ENCODE measurements around the gene MBTPS1. TPM values are rescaled to one million over a fixed set of nuclear protein-coding genes. Genes with fewer than 3 reads are reported as not detected.

The MBTPS1 gene
- polyA plus RNA-seq, 1 donor from 2014 or later: 66.9 TPM

- peaks cover 50% of the 10 kb centered on the region for H3K79me2 ChIP-seq (replicated peaks; ENCODE audit: insufficient read depth, low read length)
- H2AFZ ChIP-seq (ENCODE audit: low read depth, low read length): no peak overlapping the region
- TF ChIP-seq CTCF (IDR thresholded peaks at IDR 0.05; ENCODE audit: poor library complexity, severe bottlenecking): no peak
- TF ChIP-seq MXI1 (conservative IDR thresholded peaks at IDR 0.05; ENCODE audit: poor library complexity, severe bottlenecking): no peak
- TF ChIP-seq POLR2AphosphoS5 (IDR thresholded peaks at IDR 0.05): no peak
- TF ChIP-seq RAD21 (conservative IDR thresholded peaks at IDR 0.05): no peak
- TF ChIP-seq REST (IDR thresholded peaks at IDR 0.05; ENCODE audit: borderline replicate concordance): no peak
- no peak for TF ChIP-seq EZH2 (IDR thresholded peaks at IDR 0.05; ENCODE audit: borderline replicate concordance, insufficient read depth, low read length, poor library complexity, severe bottlenecking)
- no peak for TF ChIP-seq EP300 (conservative IDR thresholded peaks at IDR 0.05; ENCODE audit: poor library complexity, severe bottlenecking)
- TF ChIP-seq TAF1 (IDR thresholded peaks at IDR 0.05; ENCODE audit: low read depth): no peak
- no peak for TF ChIP-seq SMC3 (conservative IDR thresholded peaks at IDR 0.05; ENCODE audit: poor library complexity)
- no peaks in the 10 kb centered on the region for H3K27me3 ChIP-seq (ENCODE audit: insufficient read depth, low read depth, low read length)
- no peaks in the 10 kb centered on the region for H3K9me2 ChIP-seq (ENCODE audit: insufficient read depth, low read length)
- peaks cover 5% of the 10 kb centered on the region for H3K36me3 ChIP-seq (ENCODE audit: insufficient read depth, low read length)
- H3K9me3 ChIP-seq (ENCODE audit: low read length): no peaks in the 10 kb centered on the region
- H4K20me1 ChIP-seq (ENCODE audit: insufficient read depth): no peaks in the 10 kb centered on the region
- H3K27ac ChIP-seq (ENCODE audit: low read length): no peak overlapping the region
- H3F3A ChIP-seq (ENCODE audit: insufficient read depth, low read length, poor library complexity, severe bottlenecking): no peaks in the 10 kb centered on the region
- H3K4me2 ChIP-seq (ENCODE audit: low read length): peak overlapping the region; percentile 88
- H3K4me3 ChIP-seq (ENCODE audit: low read length): peak overlapping the region; percentile 97
- peak overlapping the region; percentile 95 for H3K9ac ChIP-seq (ENCODE audit: low read length)
Measured at GRCh38 chr16:84143081-84143480, 26.3 kb upstream of the MBTPS1 start.

- Histone ChIP-seq H3F3A (ENCODE audit: insufficient read depth, low read length, poor library complexity, severe bottlenecking) (no peaks in the 10 kb centered on the region), H3K4me3 (ENCODE audit: low read length) (no peak overlapping the region), H3K27ac (ENCODE audit: low read length) (no peak overlapping the region), H3K36me3 (ENCODE audit: insufficient read depth, low read length) (peaks cover 5% of the 10 kb centered on the region), H3K79me2 (replicated peaks; ENCODE audit: insufficient read depth, low read length) (peaks cover 69% of the 10 kb centered on the region), H4K20me1 (ENCODE audit: insufficient read depth) (no peaks in the 10 kb centered on the region), H3K9me2 (ENCODE audit: insufficient read depth, low read length) (no peaks in the 10 kb centered on the region), H2AFZ (ENCODE audit: low read depth, low read length) (no peak overlapping the region), H3K27me3 (ENCODE audit: insufficient read depth, low read depth, low read length) (no peaks in the 10 kb centered on the region), H3K9ac (ENCODE audit: low read length) (no peak overlapping the region), H3K9me3 (ENCODE audit: low read length) (no peaks in the 10 kb centered on the region), H3K4me2 (ENCODE audit: low read length) (no peak overlapping the region)
- TF ChIP-seq EZH2 (IDR thresholded peaks at IDR 0.05; ENCODE audit: borderline replicate concordance, insufficient read depth, low read length, poor library complexity, severe bottlenecking) (no peak), MXI1 (conservative IDR thresholded peaks at IDR 0.05; ENCODE audit: poor library complexity, severe bottlenecking) (no peak), TAF1 (IDR thresholded peaks at IDR 0.05; ENCODE audit: low read depth) (no peak), CTCF (IDR thresholded peaks at IDR 0.05; ENCODE audit: poor library complexity, severe bottlenecking) (no peak), REST (IDR thresholded peaks at IDR 0.05; ENCODE audit: borderline replicate concordance) (no peak), EP300 (conservative IDR thresholded peaks at IDR 0.05; ENCODE audit: poor library complexity, severe bottlenecking) (no peak), RAD21 (conservative IDR thresholded peaks at IDR 0.05) (no peak), POLR2AphosphoS5 (IDR thresholded peaks at IDR 0.05) (no peak), SMC3 (conservative IDR thresholded peaks at IDR 0.05; ENCODE audit: poor library complexity) (no peak)
Measured at GRCh38 chr16:84141143-84141670, 24.5 kb upstream of the MBTPS1 start.

Measured in neural cell (in vitro differentiated cells).